H1 (cell line): ENCODE data around the gene TBX15. TPM values are rescaled to one million over a fixed set of nuclear protein-coding genes. Genes with fewer than 3 reads are reported as not detected.

Experiments used
- BCL11A ChIP-seq, 2 experiments: IDR thresholded peaks; one replicate each; pipeline ENCODE4 v1.6.1; 2011; ENCODE audit warnings: low read depth in 2 of 2, low read length in 2 of 2, mild to moderate bottlenecking in 2 of 2
- CEBPB ChIP-seq: IDR thresholded peaks from 2 replicates; pipeline ENCODE4 v1.6.1; 2012; ENCODE audit warnings: low read depth, low read length
- CHD2 ChIP-seq: IDR thresholded peaks from 2 replicates; pipeline ENCODE4 v1.6.1; 2012; ENCODE audit warnings: low read length, improper control_type of control experiment
- EP300 ChIP-seq, 2 experiments: IDR thresholded peaks; 1 replicate in 1 of 2; 2 replicates in 1 of 2; pipeline ENCODE4 v1.6.1; 2011 to 2012; ENCODE audit warnings: low read depth in 2 of 2, low read length in 2 of 2, mild to moderate bottlenecking in 2 of 2, borderline replicate concordance in 1 of 2, inconsistent platforms in 1 of 2, moderate library complexity in 1 of 2
- FOSL1 ChIP-seq: IDR thresholded peaks from 2 replicates; pipeline ENCODE4 v1.6.1; 2011; ENCODE audit warnings: mild to moderate bottlenecking, low read depth, low read length, moderate library complexity; ENCODE audit not compliant: insufficient read depth
- HDAC2 ChIP-seq, 2 experiments: fragments of 300-600 bp in 1 of 2; sonication (generic) in 1 of 2; IDR thresholded peaks; 2 replicates each; pipeline ENCODE4 v1.6.1; 2011 to 2012; ENCODE audit warnings: low read depth in 2 of 2, low read length in 2 of 2, mild to moderate bottlenecking in 2 of 2, moderate library complexity in 2 of 2, borderline replicate concordance in 1 of 2, inconsistent platforms in 1 of 2
- polyA plus RNA-seq, 7 experiments: library from polyadenylated mRNA; depleted of rRNA in 3 of 7; stranded (reverse) in 5 of 7; unstranded in 2 of 7; fragments of >200 nt in 5 of 7; fragments of 200-250 nt in 2 of 7; gene quantifications; 1 replicate in 5 of 7; 2 replicates in 1 of 7; 4 replicates in 1 of 7; pipeline versions ENCODE4 v1.2.1 to v1.2.3, GENCODE V29; 2011 to 2013; ENCODE audit warnings: missing spikeins in 2 of 7, mixed read lengths in 2 of 7
- total RNA-seq: library from RNA; stranded (reverse); fragmentation: NEBNext Ultra II Directional; extraction: Animal tissue kit (Norgen Biotek cat#: 25700); gene quantifications from 2 replicates; pipeline ENCODE4 v1.2.1, GENCODE V29; 2021
- TF ChIP-seq, protein P1 (sequence below): IDR thresholded peaks from 2 replicates; pipeline ENCODE4 v1.6.1; 2012; ENCODE audit warnings: low read length, inconsistent platforms

TBX15 gene
- total and polyA plus RNA-seq, 2 of the 8 experiments (the other 6 are each of a cell fraction or from before 2014, with no cell fraction given), result 0.14 to 0.24 TPM

DNA sequence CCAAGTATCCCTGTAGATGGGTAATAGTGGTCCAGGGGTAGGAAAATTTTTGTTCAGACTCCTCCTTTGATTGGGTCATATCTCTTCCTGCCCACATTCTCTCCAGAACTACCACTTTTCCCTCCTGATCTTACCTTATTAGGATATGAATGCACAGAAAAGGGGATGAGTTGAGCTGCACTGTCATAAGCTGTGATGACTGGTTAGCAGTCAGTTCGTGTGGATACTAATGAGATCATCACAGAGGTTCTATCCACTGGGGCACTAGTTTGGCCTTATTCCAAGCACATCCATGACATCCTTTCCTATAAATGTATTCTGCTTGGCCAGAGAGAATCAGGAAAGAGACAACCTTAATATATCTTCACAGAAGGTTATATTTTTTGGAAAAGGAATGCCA is 22.1 kb upstream of the TBX15 start (continued):
- TF ChIP-seq, protein P1, sequence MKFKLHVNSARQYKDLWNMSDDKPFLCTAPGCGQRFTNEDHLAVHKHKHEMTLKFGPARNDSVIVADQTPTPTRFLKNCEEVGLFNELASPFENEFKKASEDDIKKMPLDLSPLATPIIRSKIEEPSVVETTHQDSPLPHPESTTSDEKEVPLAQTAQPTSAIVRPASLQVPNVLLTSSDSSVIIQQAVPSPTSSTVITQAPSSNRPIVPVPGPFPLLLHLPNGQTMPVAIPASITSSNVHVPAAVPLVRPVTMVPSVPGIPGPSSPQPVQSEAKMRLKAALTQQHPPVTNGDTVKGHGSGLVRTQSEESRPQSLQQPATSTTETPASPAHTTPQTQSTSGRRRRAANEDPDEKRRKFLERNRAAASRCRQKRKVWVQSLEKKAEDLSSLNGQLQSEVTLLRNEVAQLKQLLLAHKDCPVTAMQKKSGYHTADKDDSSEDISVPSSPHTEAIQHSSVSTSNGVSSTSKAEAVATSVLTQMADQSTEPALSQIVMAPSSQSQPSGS, result no peak
- TF ChIP-seq BCL11A (IDR thresholded peaks at IDR 0.05; ENCODE audit: low read depth in 2 of 2, low read length in 2 of 2) (no peak), EP300 (IDR thresholded peaks at IDR 0.05; ENCODE audit: borderline replicate concordance in 1 of 2, low read depth in 2 of 2, low read length in 2 of 2) (no peak), CHD2 (no peak), CEBPB (no peak), FOSL1 (no peak), HDAC2 (IDR thresholded peaks at IDR 0.05; ENCODE audit: borderline replicate concordance in 1 of 2, low read depth in 2 of 2, low read length in 2 of 2) (no peak)
